Loucy (cell line): Measurements from ENCODE around the gene PRRX1.
A peak's percentile ranks its signal among the peaks of the same experiment; 100 is the strongest.

Experiments used
- H2AFZ ChIP-seq: fragments of 200-600 bp; sonication (generic); 2 replicates; pipeline ENCODE4 v1.6.0; 2016; ENCODE audit warnings: antibody characterized with exemption, mild to moderate bottlenecking, low read length, moderate library complexity
- H3F3A ChIP-seq: fragments of 200-600 bp; 2 replicates; pipeline ENCODE4 v1.6.0; 2016; ENCODE audit warnings: antibody characterized with exemption, low read depth, mild to moderate bottlenecking
- H3K27me3 ChIP-seq: fragments of 200-600 bp; sonication (generic); 2 replicates; pipeline ENCODE4 v1.6.1; 2014; ENCODE audit warnings: low read length, mild to moderate bottlenecking; ENCODE audit not compliant: insufficient read depth, poor library complexity, severe bottlenecking
- H3K36me3 ChIP-seq: fragments of 200-600 bp; sonication (generic); 2 replicates; pipeline ENCODE4 v1.6.1; 2016; ENCODE audit warnings: low read length; ENCODE audit not compliant: insufficient read depth
- H3K4me1 ChIP-seq: fragments of 200-600 bp; sonication (generic); 2 replicates; pipeline ENCODE4 v1.5.1; 2014; ENCODE audit warnings: low read length, mild to moderate bottlenecking; ENCODE audit not compliant: insufficient read depth, poor library complexity, severe bottlenecking
- H3K4me2 ChIP-seq: fragments of 200-600 bp; sonication (generic); 2 replicates; pipeline ENCODE4 v1.6.0; 2014; ENCODE audit warnings: antibody characterized with exemption, low read length, low read depth, mild to moderate bottlenecking; ENCODE audit not compliant: poor library complexity, severe bottlenecking
- H3K4me3 ChIP-seq: fragments of 200-600 bp; sonication (generic); 2 replicates; pipeline ENCODE4 v1.5.1; 2014; ENCODE audit warnings: low read length, mild to moderate bottlenecking, mixed read lengths; ENCODE audit not compliant: poor library complexity, severe bottlenecking
- H3K79me2 ChIP-seq: fragments of 200-600 bp; sonication (generic); 2 replicates; pipeline ENCODE4 v1.6.1; 2014; ENCODE audit warnings: low read length; ENCODE audit not compliant: insufficient read depth
- H3K9ac ChIP-seq: fragments of 200-600 bp; sonication (generic); 2 replicates; pipeline ENCODE4 v1.6.0; 2014; ENCODE audit warnings: mild to moderate bottlenecking, low read depth, low read length, moderate library complexity; ENCODE audit not compliant: poor library complexity, severe bottlenecking
- H3K9me2 ChIP-seq: fragments of 200-600 bp; sonication (generic); replicated peaks from 2 replicates; pipeline ENCODE4 v1.6.1; 2016; ENCODE audit warnings: low read depth, low read length, mixed read lengths
- H3K9me3 ChIP-seq: fragments of 200-600 bp; sonication (generic); 2 replicates; pipeline ENCODE4 v1.6.1; 2014; ENCODE audit warnings: mild to moderate bottlenecking, antibody characterized with exemption, low read length, low read depth; ENCODE audit not compliant: insufficient read depth
- H4K20me1 ChIP-seq: fragments of 200-600 bp; sonication (generic); 2 replicates; pipeline ENCODE4 v1.6.0; 2014; ENCODE audit warnings: antibody characterized with exemption, low read length, mild to moderate bottlenecking; ENCODE audit not compliant: insufficient read depth, poor library complexity, severe bottlenecking
- EZH2phosphoT487 ChIP-seq: fragments of 200-600 bp; IDR thresholded peaks from 2 replicates; pipeline ENCODE4 v1.6.1; 2018; ENCODE audit warnings: antibody characterized with exemption, mild to moderate bottlenecking, moderate library complexity, borderline replicate concordance
- TF ChIP-seq, protein P1 (sequence below): fragments of 200-600 bp; sonication (generic); conservative IDR thresholded peaks from 2 replicates; pipeline ENCODE4 v1.5.1; 2014; ENCODE audit warnings: mild to moderate bottlenecking, antibody characterized with exemption, low read length

The PRRX1 gene

DNA sequence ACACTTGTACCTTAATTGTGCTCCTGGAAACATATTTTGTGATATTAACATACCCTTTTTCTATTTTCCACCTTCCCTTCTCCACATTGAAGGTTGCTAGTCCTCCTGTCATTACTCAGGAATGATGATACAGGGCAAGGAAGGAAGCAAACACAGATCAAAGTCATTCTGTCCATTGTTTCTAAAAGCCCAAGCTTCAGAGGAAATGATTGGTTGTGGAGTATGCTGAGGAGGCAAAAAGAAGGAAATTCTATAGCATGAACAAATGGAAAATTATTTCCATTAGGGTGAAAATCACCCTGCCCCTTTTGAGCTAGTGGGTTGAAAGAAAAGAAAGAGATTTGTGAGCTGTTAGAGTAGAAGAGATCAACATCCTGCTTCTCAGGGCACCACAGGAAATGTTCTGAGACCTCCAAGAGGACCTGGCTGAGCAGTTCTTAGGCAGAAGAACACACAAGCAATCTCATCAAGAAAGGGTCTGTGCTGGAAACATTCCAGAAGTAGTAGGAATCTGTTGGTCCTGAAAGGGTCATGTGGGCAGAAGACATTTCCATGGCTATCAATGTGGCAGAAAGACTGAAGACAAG, 29.0 kb upstream of the PRRX1 start:
- H3K27me3 ChIP-seq = no peaks in the 10 kb centered on the region
- no peak overlapping the region for H3K9ac ChIP-seq
- no peak for TF ChIP-seq EZH2phosphoT487
- TF ChIP-seq, protein P1, sequence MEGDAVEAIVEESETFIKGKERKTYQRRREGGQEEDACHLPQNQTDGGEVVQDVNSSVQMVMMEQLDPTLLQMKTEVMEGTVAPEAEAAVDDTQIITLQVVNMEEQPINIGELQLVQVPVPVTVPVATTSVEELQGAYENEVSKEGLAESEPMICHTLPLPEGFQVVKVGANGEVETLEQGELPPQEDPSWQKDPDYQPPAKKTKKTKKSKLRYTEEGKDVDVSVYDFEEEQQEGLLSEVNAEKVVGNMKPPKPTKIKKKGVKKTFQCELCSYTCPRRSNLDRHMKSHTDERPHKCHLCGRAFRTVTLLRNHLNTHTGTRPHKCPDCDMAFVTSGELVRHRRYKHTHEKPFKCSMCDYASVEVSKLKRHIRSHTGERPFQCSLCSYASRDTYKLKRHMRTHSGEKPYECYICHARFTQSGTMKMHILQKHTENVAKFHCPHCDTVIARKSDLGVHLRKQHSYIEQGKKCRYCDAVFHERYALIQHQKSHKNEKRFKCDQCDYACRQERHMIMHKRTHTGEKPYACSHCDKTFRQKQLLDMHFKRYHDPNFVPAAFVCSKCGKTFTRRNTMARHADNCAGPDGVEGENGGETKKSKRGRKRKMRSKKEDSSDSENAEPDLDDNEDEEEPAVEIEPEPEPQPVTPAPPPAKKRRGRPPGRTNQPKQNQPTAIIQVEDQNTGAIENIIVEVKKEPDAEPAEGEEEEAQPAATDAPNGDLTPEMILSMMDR = no peak

DNA sequence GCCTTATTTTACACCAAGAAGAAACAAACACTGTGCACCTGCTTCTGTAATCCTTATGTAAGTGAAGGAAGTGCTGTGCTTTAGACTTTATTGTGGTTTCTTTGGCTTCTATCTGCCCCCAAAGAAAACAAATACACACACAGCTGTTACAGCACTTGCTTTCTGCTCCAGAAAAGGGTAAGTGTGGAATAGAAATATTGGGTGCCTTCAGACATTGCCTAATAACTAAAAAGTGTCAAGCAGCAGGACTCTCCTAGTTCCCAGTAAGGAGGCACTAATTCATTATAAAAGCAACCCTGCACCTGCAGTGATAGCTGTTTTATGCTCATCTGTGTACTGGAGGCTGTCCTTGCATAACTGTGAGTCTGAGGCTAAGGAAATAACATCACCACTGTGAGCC, 23.4 kb upstream of the PRRX1 start:
- no peaks in the 10 kb centered on the region for H4K20me1 ChIP-seq
- TF ChIP-seq, protein P1 = no peak
- TF ChIP-seq EZH2phosphoT487 = no peak
- H2AFZ ChIP-seq = no peak overlapping the region
- no peaks in the 10 kb centered on the region for H3K36me3 ChIP-seq
- peaks cover 12% of the 10 kb centered on the region for H3K4me1 ChIP-seq
- no peak overlapping the region for H3K4me2 ChIP-seq
- no peaks in the 10 kb centered on the region for H3K79me2 ChIP-seq
- H3K9ac ChIP-seq = no peak overlapping the region
- H3K27me3 ChIP-seq = no peaks in the 10 kb centered on the region
- H3K4me3 ChIP-seq = no peak overlapping the region
- H3K9me3 ChIP-seq = no peaks in the 10 kb centered on the region
- H3F3A ChIP-seq = no peaks in the 10 kb centered on the region
- no peaks in the 10 kb centered on the region for H3K9me2 ChIP-seq

More for the DNA sequence above, 29.0 kb upstream of the PRRX1 start:
- no peaks in the 10 kb centered on the region for H3K79me2 ChIP-seq
- H3K9me2 ChIP-seq = no peaks in the 10 kb centered on the region
- H4K20me1 ChIP-seq = no peaks in the 10 kb centered on the region
- H2AFZ ChIP-seq = peak overlapping the region; percentile 75
- H3K4me2 ChIP-seq = peak overlapping the region; percentile 46
- H3K36me3 ChIP-seq = no peaks in the 10 kb centered on the region
- no peaks in the 10 kb centered on the region for H3K9me3 ChIP-seq
- H3K4me1 ChIP-seq = peaks cover 10% of the 10 kb centered on the region
- no peaks in the 10 kb centered on the region for H3F3A ChIP-seq
- no peak overlapping the region for H3K4me3 ChIP-seq

DNA sequence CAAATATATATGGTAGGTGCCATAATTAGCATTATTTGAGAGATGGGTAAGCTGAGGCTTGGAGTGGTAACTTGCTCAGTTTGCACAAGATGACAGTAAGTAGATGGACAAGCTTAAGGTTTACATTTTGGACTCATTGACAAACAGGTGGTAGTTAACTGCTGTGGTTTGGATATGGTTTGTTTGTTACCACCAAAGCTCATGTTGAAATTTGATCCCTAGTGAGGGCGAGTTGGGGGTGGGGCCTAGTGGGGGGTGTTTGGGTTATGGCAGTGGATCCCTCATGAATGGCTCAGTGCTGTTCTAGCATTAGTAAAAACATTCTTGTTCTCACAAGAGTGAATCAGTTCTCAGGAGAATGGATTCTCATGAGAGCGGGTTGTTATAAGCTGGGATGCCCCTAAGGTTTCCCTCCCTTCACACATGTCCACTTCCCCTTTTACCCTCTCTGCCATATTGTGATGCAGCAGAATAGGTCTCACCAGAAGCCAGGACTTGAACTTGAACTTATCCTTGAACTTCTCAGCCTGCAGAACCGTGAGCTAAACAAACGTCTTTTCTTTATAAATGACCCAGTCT, 6.6 kb upstream of the PRRX1 start:
- Histone ChIP-seq H3K4me1 (peaks cover 12% of the 10 kb centered on the region), H3K4me3 (no peak overlapping the region), H3K9ac (no peak overlapping the region), H3K79me2 (no peaks in the 10 kb centered on the region), H3K36me3 (no peaks in the 10 kb centered on the region), H3K27me3 (no peaks in the 10 kb centered on the region), H2AFZ (peak overlapping the region; percentile 58; the same call in 1 of the 2 replicates), H4K20me1 (no peaks in the 10 kb centered on the region), H3K4me2 (peak overlapping the region; percentile 33), H3K9me3 (no peaks in the 10 kb centered on the region), H3F3A (no peaks in the 10 kb centered on the region), H3K9me2 (no peaks in the 10 kb centered on the region)
- no peak for TF ChIP-seq EZH2phosphoT487
- TF ChIP-seq, protein P1 = no peak
